ENCODE results near the gene WDR37.
"Not testable (repeated sequence)": the region's sequence is repeated elsewhere in the genome, so short reads cannot be mapped to it uniquely, and the experiment has no call there.

The WDR37 gene, protein sequence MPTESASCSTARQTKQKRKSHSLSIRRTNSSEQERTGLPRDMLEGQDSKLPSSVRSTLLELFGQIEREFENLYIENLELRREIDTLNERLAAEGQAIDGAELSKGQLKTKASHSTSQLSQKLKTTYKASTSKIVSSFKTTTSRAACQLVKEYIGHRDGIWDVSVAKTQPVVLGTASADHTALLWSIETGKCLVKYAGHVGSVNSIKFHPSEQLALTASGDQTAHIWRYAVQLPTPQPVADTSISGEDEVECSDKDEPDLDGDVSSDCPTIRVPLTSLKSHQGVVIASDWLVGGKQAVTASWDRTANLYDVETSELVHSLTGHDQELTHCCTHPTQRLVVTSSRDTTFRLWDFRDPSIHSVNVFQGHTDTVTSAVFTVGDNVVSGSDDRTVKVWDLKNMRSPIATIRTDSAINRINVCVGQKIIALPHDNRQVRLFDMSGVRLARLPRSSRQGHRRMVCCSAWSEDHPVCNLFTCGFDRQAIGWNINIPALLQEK

DNA sequence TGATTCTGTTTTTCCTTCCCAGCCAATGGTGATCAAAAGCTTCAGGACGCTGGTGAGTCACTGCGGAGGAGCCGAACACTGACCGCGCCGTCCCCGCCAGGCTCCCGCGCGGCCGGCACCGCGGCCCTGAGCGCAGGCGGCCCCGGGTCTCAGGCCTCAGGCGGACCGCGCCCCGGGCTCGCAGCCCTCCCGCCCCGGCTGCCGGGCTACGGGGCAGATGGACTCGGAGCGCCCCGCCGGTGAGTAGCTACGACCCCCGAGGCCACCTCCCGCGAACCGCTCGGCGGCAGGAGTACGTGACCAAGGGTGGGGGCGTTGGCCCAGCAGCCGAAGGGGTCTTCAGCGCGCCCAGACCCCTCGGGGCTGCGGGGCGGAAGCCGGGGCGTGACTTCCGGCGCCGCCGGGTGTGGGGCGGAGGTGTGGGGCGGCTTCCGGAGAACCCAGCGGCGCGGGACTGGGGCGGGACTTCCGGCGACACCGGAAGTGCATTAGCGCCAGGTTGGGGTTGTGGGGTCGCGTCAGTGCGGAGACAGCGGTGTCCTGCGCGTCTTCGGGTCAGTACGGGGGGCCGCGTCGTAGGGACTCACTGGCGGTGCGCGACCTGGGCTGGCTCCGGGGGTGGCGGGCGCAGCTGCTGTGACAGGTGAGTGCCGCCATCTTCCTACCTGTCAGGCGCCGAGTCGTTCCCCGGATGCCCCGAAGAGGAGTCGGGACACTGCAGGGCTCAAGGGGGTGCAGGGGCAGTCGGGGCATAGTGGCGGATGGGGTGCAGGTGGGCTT, at the start of gene WDR37:
TSS of gene WDR37 (plus strand) at position 60 of the 780 bp plus-strand sequence. CDS start 15,771 bp downstream, outside the sequence.
- peak; percentile 84 for DNase-seq

DNA sequence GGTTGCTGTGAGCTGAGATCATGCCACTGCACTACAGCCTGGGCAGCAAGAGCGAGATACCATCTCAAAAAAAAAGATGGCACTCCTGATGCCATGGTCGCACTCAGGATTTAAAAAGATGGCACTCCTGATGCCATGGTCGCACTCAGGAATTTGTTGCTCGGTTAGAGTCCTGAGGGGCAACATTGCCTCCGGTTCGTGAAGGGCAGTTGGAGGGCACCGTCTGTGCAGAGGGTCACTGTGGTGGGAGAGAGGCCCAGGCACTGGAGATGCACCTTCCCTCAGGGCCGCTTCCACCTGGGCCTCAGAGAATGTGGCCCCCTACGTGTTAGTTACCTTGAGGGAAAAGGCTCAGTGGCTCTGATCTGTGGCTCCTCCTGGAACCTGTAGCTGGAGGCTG, 49.6 kb upstream of the WDR37 start:
- DNase-seq = no peak

DNA sequence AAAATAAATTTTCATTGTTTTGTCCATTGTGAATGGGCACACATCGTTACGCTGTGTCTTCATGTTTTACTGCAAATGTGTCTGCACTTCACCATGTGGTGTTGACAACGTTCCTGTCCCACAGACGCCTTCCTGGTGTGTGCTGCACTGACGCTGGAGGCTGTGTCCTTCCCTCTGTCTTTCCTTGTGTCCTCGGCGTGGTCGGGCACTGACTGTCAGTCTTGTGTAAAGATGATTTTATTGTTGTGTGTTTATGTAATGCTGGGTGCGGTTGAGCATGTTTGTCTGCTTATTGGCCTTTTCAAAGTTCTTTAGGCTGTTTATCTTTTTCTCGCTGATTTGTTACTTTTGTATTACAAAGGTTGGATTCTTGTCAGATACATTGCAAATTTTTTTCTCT, 48.6 kb upstream of the WDR37 start:
- no peak for DNase-seq

DNA sequence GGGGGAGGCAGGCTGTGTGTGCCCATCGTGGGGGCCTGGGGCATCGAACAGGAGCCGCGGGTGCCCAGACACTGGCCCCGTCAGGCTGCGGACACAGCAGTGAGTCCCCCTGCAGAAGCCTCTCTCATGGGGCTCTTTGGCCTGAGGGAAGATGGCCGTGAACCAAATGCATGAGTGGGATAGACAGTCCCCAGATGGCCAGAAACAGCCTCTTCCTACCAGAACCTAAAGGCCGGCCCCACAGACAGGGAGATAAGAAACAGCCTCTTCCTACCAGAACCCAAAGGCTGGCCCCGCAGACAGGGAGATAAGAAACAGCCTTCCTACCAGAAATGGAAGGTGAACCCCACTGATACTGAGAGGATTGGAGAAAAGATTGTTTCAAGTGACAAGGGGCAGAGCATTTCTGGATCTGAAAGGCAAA, 47.1 kb upstream of the WDR37 start:
- no peak for DNase-seq

DNA sequence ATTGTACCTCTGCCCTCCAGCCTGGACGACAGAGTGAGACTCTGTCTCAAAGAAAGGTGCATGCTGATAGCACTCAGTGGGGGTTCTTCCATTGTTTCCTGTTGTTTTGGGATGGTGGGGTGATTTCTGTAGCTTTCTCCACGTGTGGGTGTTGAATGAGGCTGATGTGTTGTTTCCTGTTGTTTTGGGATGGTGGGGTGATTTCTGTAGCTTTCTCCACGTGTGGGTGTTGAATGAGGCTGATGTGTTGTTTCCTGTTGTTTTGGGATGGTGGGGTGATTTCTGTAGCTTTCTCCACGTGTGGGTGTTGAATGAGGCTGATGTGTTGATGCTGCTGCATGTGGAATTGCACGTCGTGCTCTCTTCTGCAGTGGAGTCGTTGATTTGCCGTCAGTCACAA, 46.2 kb upstream of the WDR37 start:
- not testable (repeated sequence) for DNase-seq

DNA sequence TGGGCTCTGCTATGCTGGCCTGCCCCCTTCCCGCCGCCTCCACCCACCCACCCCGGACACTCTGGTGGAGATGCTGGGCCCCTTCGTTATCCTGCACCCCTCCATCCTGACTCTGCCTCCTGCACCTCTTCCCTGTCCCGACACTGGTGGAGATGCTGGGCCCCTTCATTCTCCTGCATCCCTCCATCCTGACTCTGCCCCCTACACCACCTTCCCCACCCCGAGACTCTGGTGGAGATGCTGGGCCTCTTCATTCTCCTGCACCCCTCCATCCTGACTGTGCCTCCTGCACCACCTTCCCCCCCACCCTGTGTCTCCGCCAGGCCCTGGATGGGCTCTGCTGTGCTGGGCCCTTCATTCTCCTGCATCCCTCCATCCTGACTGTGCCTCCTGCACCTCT, 45.5 kb upstream of the WDR37 start:
- DNase-seq = no peak

DNA sequence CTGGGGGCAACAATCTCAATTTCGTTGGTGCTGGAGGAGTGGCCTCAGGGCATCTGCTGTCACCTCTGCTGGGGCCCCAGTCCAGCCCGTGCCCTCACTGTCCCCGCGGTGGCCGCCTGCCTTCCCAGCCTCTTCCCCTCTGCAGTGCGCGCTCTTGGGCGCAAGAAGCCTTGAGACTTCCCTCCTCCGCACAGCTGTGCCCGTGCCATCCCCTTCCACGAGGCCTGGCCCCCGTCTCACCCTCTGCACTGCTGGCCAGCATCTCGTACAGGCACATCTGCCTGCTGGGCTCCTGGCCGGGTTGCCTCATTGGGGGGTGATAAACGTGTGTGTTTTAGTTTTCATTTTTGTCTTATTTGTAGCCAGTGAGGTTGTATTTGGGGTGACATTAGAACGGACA, 44.5 kb upstream of the WDR37 start:
- DNase-seq = no peak

DNA sequence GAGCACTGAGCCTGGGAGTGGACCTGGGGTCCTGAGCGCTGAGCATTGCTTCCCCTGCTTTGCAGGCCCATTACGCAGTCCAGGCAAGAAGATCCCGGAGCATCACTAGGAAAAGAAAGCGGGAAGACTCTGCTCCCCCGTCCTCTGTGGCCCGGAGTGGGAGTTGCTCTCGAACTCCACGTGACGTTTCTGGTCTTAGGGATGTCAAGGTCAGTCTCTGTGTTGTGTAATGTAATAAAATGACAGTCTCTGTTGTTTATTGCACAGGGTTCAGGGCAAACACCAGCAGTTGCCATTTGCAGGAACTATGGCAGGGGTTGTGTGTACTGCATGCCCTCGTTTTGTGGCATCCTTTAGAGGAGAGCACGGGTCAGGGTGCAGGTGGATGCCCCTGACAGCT, 40.5 kb upstream of the WDR37 start:
- no peak for DNase-seq

DNA sequence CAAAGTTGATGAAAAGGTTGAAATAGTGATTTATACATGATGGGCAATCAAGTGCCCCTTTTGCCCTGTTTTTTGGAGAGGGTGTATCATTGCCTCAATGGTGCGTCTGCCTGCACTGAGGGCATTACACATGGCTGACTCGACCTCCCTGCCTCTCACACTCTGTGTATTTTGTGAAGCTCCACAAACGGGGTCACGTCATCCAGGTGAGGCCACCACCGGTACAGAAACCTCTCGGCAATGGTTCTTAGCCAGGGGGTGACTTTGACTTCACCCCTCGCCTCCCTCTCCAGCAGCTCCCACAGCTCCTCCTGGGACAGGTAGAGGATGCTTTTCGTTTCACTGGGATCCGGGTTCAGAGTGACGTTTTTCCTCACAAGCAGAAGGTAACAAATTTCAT, 36.8 kb upstream of the WDR37 start:
- no peak for DNase-seq

DNA sequence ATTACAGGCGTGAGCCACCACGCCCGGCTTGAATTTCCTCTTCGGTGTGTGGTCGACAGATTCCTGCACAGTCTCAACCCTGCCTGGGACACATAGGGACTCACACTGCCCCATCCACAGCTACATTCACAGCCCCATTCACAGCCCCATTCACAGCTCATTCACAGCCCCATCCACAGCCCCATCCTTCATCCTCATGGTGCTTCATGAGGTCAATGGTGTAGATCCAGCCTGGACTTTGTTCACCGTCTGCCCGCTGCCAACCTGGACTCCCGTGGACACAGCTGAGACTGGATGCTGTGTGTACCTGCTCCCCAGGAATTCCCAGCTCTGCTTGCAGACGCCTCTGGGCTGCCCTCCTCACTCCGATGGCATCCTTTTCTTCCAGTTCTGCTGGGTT, 35.7 kb upstream of the WDR37 start:
- no peak for DNase-seq

DNA sequence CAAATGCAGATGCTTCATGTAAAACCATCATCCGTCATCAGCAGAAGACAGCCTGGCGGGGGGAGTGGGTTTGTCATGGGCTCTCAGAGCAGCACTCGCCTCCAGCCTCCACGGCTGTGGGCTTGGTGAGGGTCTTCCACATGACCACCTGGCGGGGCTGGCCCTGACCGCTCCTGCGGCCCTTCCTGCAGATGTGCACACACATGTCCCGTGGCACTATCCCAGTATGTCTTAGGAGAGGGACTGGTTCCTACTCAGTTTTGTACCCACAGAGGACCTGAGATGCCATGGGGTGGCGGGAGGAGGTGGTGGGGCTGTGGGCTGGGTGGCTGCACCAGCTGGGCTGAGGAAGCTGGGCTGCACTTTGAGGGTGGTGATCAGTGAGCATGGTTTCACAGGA, 35.2 kb upstream of the WDR37 start:
- no peak for DNase-seq

DNA sequence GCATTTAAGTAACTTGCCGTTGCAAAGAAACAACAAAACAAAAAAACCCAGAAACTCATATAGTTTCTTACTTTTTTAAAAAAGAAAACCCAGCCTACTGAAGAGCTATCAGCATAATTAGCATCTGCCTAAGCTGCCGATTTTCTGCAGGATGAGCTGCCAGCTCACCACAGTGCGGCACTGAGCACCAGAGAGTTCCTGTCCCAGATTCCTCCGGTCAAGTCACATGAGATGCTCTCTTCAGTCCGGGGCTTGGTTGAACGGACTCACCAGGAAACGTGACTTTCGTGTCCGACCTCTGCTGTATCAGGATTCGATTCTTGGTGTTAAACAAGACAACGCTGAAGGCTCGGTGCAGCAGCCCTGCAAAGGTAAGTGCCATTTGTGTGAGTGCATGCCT, 33.8 kb upstream of the WDR37 start:
- no peak for DNase-seq

DNA sequence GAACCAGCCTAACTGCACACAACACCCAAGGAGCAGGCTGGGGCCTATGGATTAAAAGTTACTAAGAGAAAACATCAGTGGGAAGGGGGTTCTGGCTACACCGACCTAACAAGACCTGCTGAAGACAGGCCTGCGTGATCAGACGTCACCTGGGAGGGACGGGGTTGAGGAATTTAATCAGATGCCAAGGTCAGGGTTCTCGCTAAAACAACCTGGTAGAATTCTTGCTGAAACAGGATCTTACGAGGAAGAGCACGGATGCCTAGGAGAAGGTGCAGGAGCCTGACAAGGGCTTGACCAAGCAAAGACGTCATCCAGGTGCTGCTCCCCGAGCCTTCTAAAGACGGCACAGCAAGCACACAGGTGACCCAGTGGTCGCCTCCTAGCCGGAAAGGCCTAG, 32.1 kb upstream of the WDR37 start:
- no peak for DNase-seq

DNA sequence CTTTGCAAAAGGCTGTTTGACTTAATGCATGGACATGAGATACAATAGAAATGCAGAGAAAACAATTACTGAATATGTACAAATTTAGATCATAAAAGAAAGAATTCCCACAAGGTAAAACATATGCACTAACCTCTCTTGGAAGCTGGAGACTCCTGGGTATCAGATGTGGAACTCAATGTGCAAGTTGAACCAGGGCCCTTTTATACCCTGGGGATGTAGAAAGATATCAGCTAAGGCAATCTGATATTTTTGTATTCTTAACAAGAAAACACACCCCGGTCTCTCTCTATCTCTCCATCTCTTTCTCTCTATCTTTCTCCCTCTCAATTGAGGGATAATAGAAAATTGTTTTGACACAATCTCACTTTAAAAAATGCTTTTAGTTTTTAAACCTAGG, 30.5 kb upstream of the WDR37 start, which contains the start of gene IDI2:
TSS of gene IDI2 (minus strand) at position 177 of the 400 bp plus-strand sequence. CDS start 1,136 bp downstream, outside the sequence.
- DNase-seq = no peak

DNA sequence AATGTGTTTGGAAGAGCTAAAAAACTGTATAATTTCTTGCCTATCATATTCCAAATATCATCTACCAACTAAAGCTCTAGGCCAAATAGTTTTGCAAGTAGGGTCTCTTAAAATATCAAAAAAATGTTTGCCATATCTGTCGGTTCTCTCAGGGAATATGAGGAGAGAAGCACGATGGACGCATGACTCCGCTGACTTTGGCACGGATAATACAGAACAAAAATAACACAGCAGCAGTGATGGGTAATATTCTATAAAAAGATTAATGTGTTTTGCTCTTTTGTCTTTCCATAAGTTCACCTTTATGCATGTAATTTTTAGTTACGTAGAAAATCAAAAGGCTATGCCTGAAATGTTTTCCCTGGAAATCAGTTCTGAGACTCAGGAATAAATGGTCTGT, 29.6 kb upstream of the WDR37 start:
- DNase-seq = no peak

DNA sequence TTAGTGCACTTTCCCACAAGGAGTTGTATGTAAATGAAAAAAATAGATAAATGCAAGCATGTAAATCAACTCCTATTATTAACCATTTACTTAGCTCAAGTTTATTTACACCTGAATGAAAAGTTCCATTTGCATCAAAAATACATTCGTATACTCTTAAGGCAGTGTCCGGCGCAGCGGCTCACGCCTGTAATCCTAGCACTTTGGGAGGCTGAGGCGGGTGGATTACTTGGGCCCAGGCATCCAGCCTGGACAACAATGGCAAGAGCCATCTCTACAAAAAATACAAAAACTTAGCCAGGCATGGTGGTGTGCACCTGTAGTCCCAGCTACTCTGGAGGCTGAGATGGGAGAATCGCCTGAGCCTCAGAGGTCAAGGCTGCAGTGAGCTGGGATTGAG, 26.3 kb upstream of the WDR37 start:
- DNase-seq = no peak

DNA sequence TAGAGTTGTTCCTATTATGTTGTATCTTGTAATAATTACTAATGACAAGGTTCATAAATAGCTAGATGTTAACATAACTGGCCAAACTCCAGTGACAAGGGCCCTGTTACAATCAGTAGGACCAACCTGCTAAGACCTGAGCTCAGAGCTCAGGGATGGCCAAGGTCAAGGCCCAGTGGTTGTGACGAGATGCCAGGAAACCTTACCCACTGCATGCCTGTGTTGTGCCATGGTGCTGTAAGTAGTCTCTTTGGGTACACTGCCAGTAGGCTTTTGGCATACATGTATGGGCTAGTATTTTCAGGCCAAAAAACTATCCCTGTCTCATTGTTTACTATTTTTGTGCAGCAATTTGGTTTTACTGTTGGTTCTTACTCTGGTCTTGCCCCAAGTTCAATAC, 22.6 kb upstream of the WDR37 start:
- DNase-seq = no peak

DNA sequence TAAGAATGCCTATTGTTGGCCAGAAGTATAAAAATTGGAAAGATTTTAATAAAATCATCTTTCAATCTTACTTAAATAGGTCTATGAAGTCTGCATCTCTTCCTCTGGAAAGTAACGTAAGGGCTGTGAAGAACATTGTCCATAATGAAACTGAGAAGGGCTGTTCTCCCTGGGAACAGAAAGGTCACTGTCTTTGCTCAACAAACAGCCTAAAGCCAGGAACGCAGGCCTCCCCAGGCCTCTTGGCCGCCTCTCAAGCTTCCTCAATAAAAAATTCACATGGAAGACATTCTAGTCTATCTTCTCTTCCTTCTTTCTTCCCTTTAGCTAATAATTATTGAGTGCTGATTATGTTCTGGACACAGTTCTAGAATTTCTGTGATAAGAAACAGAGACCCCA, 21.4 kb upstream of the WDR37 start:
- no peak for DNase-seq

DNA sequence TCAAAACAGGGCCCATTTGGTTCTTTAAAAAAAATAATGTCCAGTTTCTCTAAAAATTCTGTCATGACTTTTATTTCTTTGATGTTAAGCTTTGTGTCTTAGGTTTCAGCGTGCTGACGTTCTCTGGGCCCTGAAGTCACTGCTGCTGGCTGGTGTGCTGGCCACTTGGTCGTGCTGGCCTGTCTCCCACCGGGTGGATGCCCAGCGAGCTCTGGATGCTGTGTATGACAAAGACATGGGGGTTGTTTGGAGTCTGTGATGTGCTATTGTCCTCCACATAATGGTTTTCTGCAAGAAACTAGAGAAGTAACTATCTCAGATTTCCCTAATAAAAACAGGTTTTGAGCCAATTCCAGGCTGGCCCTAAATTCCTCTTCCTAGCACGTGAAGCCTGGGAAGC, 21.0 kb upstream of the WDR37 start:
- DNase-seq = no peak

DNA sequence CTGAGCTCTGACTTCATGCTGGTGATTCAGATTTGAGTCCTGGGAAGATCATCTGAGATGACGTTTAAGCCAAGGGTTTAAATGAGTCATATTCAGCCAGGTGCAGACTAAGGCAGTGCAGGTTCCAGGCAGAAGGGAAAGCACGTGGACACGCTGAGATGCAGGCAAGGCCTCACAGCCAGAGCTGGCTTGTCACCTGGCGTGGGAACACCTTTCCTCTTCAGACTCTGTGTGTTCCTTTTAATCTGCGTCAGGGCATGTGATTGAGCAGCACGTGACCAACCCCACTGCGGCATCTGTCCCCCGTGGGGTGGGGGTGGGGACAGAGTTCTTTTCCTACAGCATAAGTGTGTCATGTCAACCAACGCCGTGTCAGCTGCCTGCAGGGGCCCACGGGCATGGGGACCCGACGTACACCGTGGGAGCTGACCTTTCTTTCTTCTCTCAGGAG, 19.8 kb upstream of the WDR37 start:
- peak; percentile 58 for DNase-seq

DNA sequence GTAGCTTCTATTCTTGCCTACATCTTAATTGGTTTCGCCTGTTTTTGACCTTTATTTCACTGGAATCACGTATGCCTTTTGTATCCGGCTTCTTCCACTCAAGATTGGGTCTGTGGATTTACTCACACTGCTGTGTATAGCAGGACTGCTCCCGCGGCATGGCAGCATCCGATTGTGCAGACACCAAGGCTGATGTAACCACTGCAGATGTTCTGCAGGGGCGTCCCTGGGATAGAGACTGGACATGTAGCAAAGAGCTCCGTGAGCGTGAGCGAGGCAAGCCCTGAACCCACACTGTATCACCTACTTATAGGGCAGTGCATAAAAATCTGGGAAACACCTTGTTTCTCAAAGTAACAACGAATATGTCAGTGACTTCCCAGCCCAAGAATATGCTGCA, 19.1 kb upstream of the WDR37 start:
- DNase-seq = no peak

DNA sequence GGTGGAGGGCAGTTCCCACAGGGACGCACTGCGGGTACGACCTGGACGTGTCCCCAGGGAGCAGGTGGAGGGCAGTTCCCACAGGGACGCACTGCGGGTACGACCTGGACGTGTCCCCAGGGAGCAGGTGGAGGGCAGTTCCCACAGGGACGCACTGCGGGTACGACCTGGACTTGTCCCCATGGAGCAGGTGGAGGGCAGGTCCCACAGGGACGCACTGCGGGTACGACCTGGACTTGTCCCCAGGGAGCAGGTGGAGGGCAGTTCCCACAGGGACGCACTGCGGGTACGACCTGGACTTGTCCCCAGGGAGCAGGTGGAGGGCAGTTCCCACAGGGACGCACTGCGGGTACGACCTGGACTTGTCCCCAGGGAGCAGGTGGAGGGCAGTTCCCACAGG, 17.4 kb upstream of the WDR37 start:
- not testable (repeated sequence) for DNase-seq

DNA sequence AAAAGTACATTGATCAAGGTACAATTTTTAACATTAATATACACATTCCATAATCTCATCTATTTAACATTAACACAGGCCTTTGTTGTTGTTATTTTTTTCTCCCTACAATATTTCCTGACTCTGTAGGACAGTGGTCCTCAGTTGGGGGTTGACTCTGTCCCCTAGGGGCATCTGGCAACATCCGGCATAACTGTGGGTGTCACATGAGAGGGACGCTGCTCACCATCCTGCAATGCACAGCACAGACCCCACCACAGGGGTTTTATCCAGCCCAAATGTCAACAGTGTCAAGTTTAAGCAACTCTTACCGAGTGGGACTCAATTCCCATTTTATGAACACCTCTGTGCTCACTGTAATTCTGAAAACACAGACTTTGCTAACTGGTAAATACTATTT, 16.1 kb upstream of the WDR37 start:
- DNase-seq = no peak

DNA sequence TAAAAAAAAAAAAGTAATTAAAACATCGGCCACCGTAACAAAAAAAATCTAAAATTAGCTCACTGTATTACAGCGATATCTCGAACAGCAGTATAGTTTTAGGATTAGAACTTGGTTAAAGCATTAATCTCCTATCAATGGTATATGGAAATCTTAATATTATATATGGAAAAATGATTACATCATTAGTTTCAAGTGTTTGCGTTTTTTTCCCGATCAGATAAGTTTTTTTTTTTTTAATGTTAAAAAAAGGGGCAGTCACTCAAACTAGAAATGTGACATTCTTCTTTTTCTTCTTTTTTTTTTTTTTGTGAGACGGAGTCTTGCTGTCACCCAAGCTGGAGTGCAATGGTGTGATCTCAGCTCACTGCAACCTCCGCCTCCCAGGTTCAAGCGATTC, 14.7 kb upstream of the WDR37 start:
- no peak for DNase-seq
